HEK293T (cell line): ENCODE results near the gene TXLNB.
"Not testable (repeated sequence)": the region's sequence is repeated elsewhere in the genome, so short reads cannot be mapped to it uniquely, and the experiment has no call there.

Experiments used
- ARNT ChIP-seq: fragments of 450-650 bp; IDR thresholded peaks from 2 replicates; pipeline ENCODE4 v1.6.1; 2017; ENCODE audit warnings: mild to moderate bottlenecking
- BHLHE40 ChIP-seq: fragments of 450-650 bp; IDR thresholded peaks from 2 replicates; pipeline ENCODE4 v1.6.1; 2016; ENCODE audit warnings: mild to moderate bottlenecking, moderate library complexity, borderline replicate concordance
- CTBP1 ChIP-seq: fragments of 450-650 bp; IDR thresholded peaks from 2 replicates; pipeline ENCODE4 v1.6.1; 2016; ENCODE audit warnings: borderline replicate concordance
- ELF4 ChIP-seq: fragments of 450-650 bp; IDR thresholded peaks from 2 replicates; pipeline ENCODE4 v1.6.1; 2017; ENCODE audit warnings: antibody characterized with exemption
- FOXA1 ChIP-seq: fragments of 450-650 bp; IDR thresholded peaks from 2 replicates; pipeline ENCODE4 v1.6.1; 2016; ENCODE audit warnings: mild to moderate bottlenecking
- FOXK2 ChIP-seq: fragments of 450-650 bp; IDR thresholded peaks from 2 replicates; pipeline ENCODE4 v1.6.1; 2016; ENCODE audit warnings: mild to moderate bottlenecking
- FOXM1 ChIP-seq: fragments of 450-650 bp; IDR thresholded peaks from 2 replicates; pipeline ENCODE4 v1.6.1; 2017; ENCODE audit warnings: mild to moderate bottlenecking, borderline replicate concordance
- HDGF ChIP-seq: fragments of 450-650 bp; IDR thresholded peaks from 2 replicates; pipeline ENCODE4 v1.6.1; 2017; ENCODE audit warnings: antibody characterized with exemption, borderline replicate concordance
- NFRKB ChIP-seq: fragments of 450-650 bp; IDR thresholded peaks from 2 replicates; pipeline ENCODE4 v1.6.1; 2016; ENCODE audit warnings: mild to moderate bottlenecking, moderate library complexity
- PKNOX1 ChIP-seq: fragments of 450-650 bp; IDR thresholded peaks from 2 replicates; pipeline ENCODE4 v1.6.1; 2016
- SP1 ChIP-seq: fragments of 450-650 bp; IDR thresholded peaks from 2 replicates; pipeline ENCODE4 v1.6.1; 2017
- SUZ12 ChIP-seq: fragments of 450-650 bp; IDR thresholded peaks from 2 replicates; pipeline ENCODE4 v1.6.1; 2016; ENCODE audit warnings: mild to moderate bottlenecking
- ZNF384 ChIP-seq: fragments of 450-650 bp; IDR thresholded peaks from 2 replicates; pipeline ENCODE4 v1.6.1; 2016

- TF ChIP-seq HDGF, ELF4, FOXK2, ARNT, SUZ12, PKNOX1, ZNF384, BHLHE40, FOXM1, FOXA1, SP1, NFRKB, CTBP1: not testable (repeated sequence)
These were observed 1.4 kb upstream of the TXLNB start for GRCh38 chr6:139293230-139293629.
